Measurements from ENCODE around the gene ANKRD60.

- no peak for TF ChIP-seq TCF12 (IDR thresholded peaks at IDR 0.05; ENCODE audit: low read depth)
- TF ChIP-seq REST (IDR thresholded peaks at IDR 0.05; ENCODE audit: low read depth) = no peak
- TF ChIP-seq, protein P1, sequence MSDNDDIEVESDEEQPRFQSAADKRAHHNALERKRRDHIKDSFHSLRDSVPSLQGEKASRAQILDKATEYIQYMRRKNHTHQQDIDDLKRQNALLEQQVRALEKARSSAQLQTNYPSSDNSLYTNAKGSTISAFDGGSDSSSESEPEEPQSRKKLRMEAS (IDR thresholded peaks at IDR 0.05) = no peak
- no peak for TF ChIP-seq TEAD4 (IDR thresholded peaks at IDR 0.05)
- no peak for TF ChIP-seq EP300 (IDR thresholded peaks at IDR 0.05; ENCODE audit: borderline replicate concordance)
Observed at GRCh38 chr20:58177799-58178198, 50.7 kb downstream of the ANKRD60 start.
